ENCODE data around the gene GRK1. TPM values are rescaled to one million over a fixed set of nuclear protein-coding genes. Genes with fewer than 3 reads are reported as not detected.

Gene GRK1
- polyA plus RNA-seq, 12 donors: 0.05 to 0.45 (median 0.22) TPM; not detected in 3

- DNase-seq: no peak
Observed at GRCh38 chr13:113774177-113775107, 107.4 kb downstream of the GRK1 start.

GRCh38 chr13:113775451-113776145 lies 108.6 kb downstream of the GRK1 start:
- no peak for DNase-seq

GRCh38 chr13:113776231-113777125 lies 109.5 kb downstream of the GRK1 start:
- DNase-seq: no peak

GRCh38 chr13:113777311-113778260 lies 110.6 kb downstream of the GRK1 start:
- no peak for DNase-seq

GRCh38 chr13:113781571-113781970 lies 114.6 kb downstream of the GRK1 start:
- no peak for DNase-seq

GRCh38 chr13:113782472-113782871 lies 115.5 kb downstream of the GRK1 start:
- no peak for DNase-seq

GRCh38 chr13:113783200-113783881 lies 116.3 kb downstream of the GRK1 start:
- DNase-seq: no peak

- DNase-seq: no peak
Observed at GRCh38 chr13:113783966-113784644, 117.1 kb downstream of the GRK1 start.

- DNase-seq: no peak
Observed at GRCh38 chr13:113784645-113785024, 117.6 kb downstream of the GRK1 start.

GRCh38 chr13:113785051-113786010 lies 118.3 kb downstream of the GRK1 start:
- no peak for DNase-seq

- DNase-seq: no peak
Observed at GRCh38 chr13:113786262-113786841, 119.3 kb downstream of the GRK1 start.

Other genes starting within 250 kb of the GRK1 start
- 100 to 1,000 TPM in 10 of 12 donors, 10 to 100 TPM in 1, not detected in 1; 81.3 to 348 (median 219) TPM for gene ADPRHL1, start 213.7 kb upstream of the GRK1 start, polyA plus RNA-seq (ENCODE audit: insufficient read length in 12 of 12)
- 10 to 100 TPM in 10 of 12 donors, 1 to 10 TPM in 1, not detected in 1; 8.0 to 21.9 (median 15.7) TPM for gene DCUN1D2, start 176.5 kb upstream of the GRK1 start, polyA plus RNA-seq (ENCODE audit: insufficient read length in 12 of 12)
- 10 to 100 TPM in 11 of 12 donors, not detected in 1; 46.7 to 69.4 (median 59.0) TPM for gene TFDP1, start 82.5 kb upstream of the GRK1 start, polyA plus RNA-seq (ENCODE audit: insufficient read length in 12 of 12)
- under 1 TPM in 3 of 12 donors, not detected in 9; 0.10 to 0.13 (median 0.12) TPM for gene ATP4B, start 9.0 kb upstream of the GRK1 start, polyA plus RNA-seq (ENCODE audit: insufficient read length in 12 of 12)
- gene TMEM255B, start 92.0 kb downstream of the GRK1 start, polyA plus RNA-seq (ENCODE audit: insufficient read length in 12 of 12): 10 to 100 TPM in 1 of 12 donors, 1 to 10 TPM in 9, not detected in 2; 4.6 to 12.2 (median 6.0) TPM
- 10 to 100 TPM in 11 of 12 donors, not detected in 1; 20.9 to 61.4 (median 31.5) TPM for gene GAS6, start 196.9 kb downstream of the GRK1 start, polyA plus RNA-seq (ENCODE audit: insufficient read length in 12 of 12)

All from muscle of arm (tissue), 12 donors.